Trophoblast cell (in vitro differentiated cells and primary cell): ENCODE measurements around the gene AOPEP.

Experiments
- DNase-seq, 2 donors: peaks; one replicate each; pipeline ENCODE4 v3.0.0-alpha.2; 2016
- H2AFZ ChIP-seq: 2 replicates; pipeline ENCODE4 v1.6.1; 2013; ENCODE audit warnings: low read length, moderate library complexity, mild to moderate bottlenecking; ENCODE audit not compliant: insufficient read depth, poor library complexity
- H2AK5ac ChIP-seq: 2 replicates; pipeline ENCODE4 v1.6.1; 2013; ENCODE audit warnings: mild to moderate bottlenecking, low read length
- H2BK120ac ChIP-seq: 2 replicates; pipeline ENCODE4 v1.6.1; 2013; ENCODE audit warnings: low read length, mild to moderate bottlenecking, moderate library complexity; ENCODE audit not compliant: insufficient read depth, poor library complexity
- H2BK12ac ChIP-seq: 2 replicates; pipeline ENCODE4 v1.6.1; 2013; ENCODE audit warnings: mild to moderate bottlenecking, low read length, moderate library complexity
- H2BK5ac ChIP-seq: 2 replicates; pipeline ENCODE4 v1.6.1; 2013; ENCODE audit warnings: low read length, low read depth, moderate library complexity, mild to moderate bottlenecking; ENCODE audit not compliant: poor library complexity
- H3K14ac ChIP-seq: 2 replicates; pipeline ENCODE4 v1.6.1; 2013; ENCODE audit warnings: mild to moderate bottlenecking, low read length
- H3K18ac ChIP-seq: 2 replicates; pipeline ENCODE4 v1.6.1; 2013; ENCODE audit warnings: mild to moderate bottlenecking, low read length
- H3K23ac ChIP-seq: 2 replicates; pipeline ENCODE4 v1.6.1; 2013; ENCODE audit warnings: low read length
- H3K27ac ChIP-seq: 2 replicates; pipeline ENCODE4 v1.5.1; 2013; ENCODE audit warnings: low read depth, mild to moderate bottlenecking, inconsistent platforms, low read length, moderate library complexity
- H3K27me3 ChIP-seq: 2 replicates; pipeline ENCODE4 v1.6.1; 2013; ENCODE audit warnings: inconsistent platforms, mild to moderate bottlenecking, low read length, moderate library complexity; ENCODE audit not compliant: insufficient read depth
- H3K36me3 ChIP-seq, 2 experiments: 1 replicate in 1 of 2; 2 replicates in 1 of 2; pipeline ENCODE4 v1.6.1; 2013; ENCODE audit warnings: low read length in 2 of 2, mild to moderate bottlenecking in 2 of 2, moderate library complexity in 1 of 2; ENCODE audit not compliant: insufficient read depth in 2 of 2, control insufficient read depth in 1 of 2
- H3K4ac ChIP-seq: 2 replicates; pipeline ENCODE4 v1.6.1; 2013; ENCODE audit warnings: low read depth, mild to moderate bottlenecking, low read length, moderate library complexity
- H3K4me1 ChIP-seq, 2 experiments: 1 replicate in 1 of 2; 2 replicates in 1 of 2; pipeline ENCODE4 v1.6.1; 2013; ENCODE audit warnings: low read length in 2 of 2, mild to moderate bottlenecking in 2 of 2, moderate library complexity in 1 of 2; ENCODE audit not compliant: insufficient read depth in 2 of 2, control insufficient read depth in 1 of 2
- H3K4me2 ChIP-seq: 2 replicates; pipeline ENCODE4 v1.6.1; 2013; ENCODE audit warnings: inconsistent platforms, mild to moderate bottlenecking, low read length, moderate library complexity
- H3K4me3 ChIP-seq: 2 replicates; pipeline ENCODE4 v1.5.1; 2013; ENCODE audit warnings: mild to moderate bottlenecking, low read depth, low read length, inconsistent platforms
- H3K79me1 ChIP-seq: one replicate; pipeline ENCODE4 v1.6.1; 2013; ENCODE audit warnings: low read length
- H3K79me2 ChIP-seq: 2 replicates; pipeline ENCODE4 v1.6.1; 2013; ENCODE audit warnings: low read length, mild to moderate bottlenecking; ENCODE audit not compliant: control insufficient read depth, insufficient read depth, poor library complexity
- H3K9ac ChIP-seq: 2 replicates; pipeline ENCODE4 v1.6.1; 2013; ENCODE audit warnings: mild to moderate bottlenecking, low read length
- H3K9me3 ChIP-seq: 2 replicates; pipeline ENCODE4 v1.6.1; 2013; ENCODE audit warnings: low read depth, mild to moderate bottlenecking, control low read depth, inconsistent platforms, low read length; ENCODE audit not compliant: insufficient read depth
- H4K12ac ChIP-seq: 2 replicates; pipeline ENCODE4 v1.6.1; 2013; ENCODE audit warnings: low read depth, mild to moderate bottlenecking, low read length, moderate library complexity
- H4K8ac ChIP-seq: 2 replicates; pipeline ENCODE4 v1.6.1; 2013; ENCODE audit warnings: low read depth, mild to moderate bottlenecking, low read length, moderate library complexity
- H4K91ac ChIP-seq: one replicate; pipeline ENCODE4 v1.6.1; 2013; ENCODE audit warnings: low read depth, mild to moderate bottlenecking, low read length, moderate library complexity
- WGBS: extraction: QIAGEN DNeasy Blood & Tissue Kit; methylation state at CpG from one replicate; pipeline ENCODE4 v1.1.7; 2013; ENCODE audit warnings: missing lambda C conversion rate; ENCODE audit not compliant: insufficient read length, insufficient coverage; ENCODE audit errors: extremely low coverage; 5-methylcytosine and 5-hydroxymethylcytosine counted together

AOPEP gene

DNA sequence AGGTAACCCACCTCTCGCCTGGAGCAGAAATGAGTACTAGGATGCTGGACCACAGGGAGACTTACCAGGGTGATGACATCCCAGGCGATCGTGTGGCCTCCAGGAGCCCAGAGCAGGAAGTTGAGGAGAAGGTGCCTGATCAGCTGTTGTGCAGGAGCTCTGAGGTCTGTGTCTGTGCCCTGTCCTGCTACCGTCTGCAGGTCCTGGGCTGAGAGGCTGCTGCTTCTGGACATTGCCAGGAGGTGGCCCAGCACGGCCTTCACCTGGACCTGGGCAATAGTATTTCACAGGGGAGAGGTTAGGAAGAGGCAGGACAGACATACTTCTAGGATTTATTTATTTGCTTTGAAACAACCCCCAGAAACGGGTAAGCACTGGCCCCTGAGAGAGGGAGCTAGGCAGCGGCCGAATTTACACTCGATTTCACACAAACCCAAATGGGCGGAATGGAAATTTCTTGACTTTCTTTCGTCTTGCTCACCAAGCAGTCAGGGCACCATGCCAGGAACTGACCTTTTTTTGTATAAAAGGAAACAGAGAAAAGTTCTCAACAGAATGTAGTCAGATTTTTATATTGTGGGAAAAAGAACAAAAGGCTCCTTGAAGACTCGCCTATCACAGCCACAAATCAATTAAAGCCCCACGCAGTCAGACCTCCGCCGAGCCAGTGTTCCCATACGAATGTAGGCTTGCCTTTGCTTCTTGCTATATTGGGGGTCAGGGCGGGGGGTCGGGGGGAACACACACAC lies 380.7 kb downstream of the AOPEP start:
- no CpG with 5 or more reads among the region's 18 CpGs for WGBS
- no peaks in the 10 kb centered on the region for H3K27me3 ChIP-seq

DNA sequence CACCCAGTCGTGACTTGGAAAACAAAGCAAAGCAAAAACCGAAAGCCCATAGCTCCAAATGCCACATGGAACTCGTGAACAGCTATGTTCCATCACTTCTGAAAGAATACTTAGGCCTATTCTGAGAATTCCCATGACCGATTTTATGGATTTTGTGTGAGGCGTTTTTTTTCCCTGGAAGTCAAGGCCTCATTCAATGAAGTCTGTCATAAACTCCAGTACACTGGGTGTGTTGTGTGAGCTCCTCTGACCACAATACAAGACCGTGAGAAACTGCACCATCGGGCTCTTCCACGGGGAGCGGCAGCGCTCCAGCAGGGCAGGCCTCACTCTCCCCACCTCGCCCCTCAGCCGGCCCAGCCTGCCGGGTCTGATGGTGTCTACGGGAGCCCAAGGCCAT lies 381.5 kb downstream of the AOPEP start:
- no peaks in the 10 kb centered on the region for H3K79me2 ChIP-seq
- peaks cover 2% of the 10 kb centered on the region for H3K9me3 ChIP-seq
- H3K4me3 ChIP-seq, result no peak overlapping the region
- no peaks in the 10 kb centered on the region for H3K79me1 ChIP-seq
- H3K27me3 ChIP-seq, result no peaks in the 10 kb centered on the region
- H3K4ac ChIP-seq, result no peak overlapping the region
- peaks cover 5 to 9% of the 10 kb centered on the region in 2 experiments for H3K4me1 ChIP-seq
- H2AFZ ChIP-seq, result no peak overlapping the region
- WGBS, result no CpG with 5 or more reads among the region's 14 CpGs
- H2AK5ac ChIP-seq, result no peak overlapping the region
- H3K36me3 ChIP-seq, result peaks cover 27 to 28% of the 10 kb centered on the region in 2 experiments
- no peak overlapping the region for H3K14ac ChIP-seq
- no peak overlapping the region for H3K23ac ChIP-seq
- H4K8ac ChIP-seq, result no peak overlapping the region
- no peak overlapping the region for H3K27ac ChIP-seq
- H2BK12ac ChIP-seq, result no peak overlapping the region
- H2BK5ac ChIP-seq, result no peak overlapping the region
- no peak overlapping the region for H3K4me2 ChIP-seq
- no peak overlapping the region for H3K9ac ChIP-seq
- H4K12ac ChIP-seq, result no peak overlapping the region
- H2BK120ac ChIP-seq, result no peak overlapping the region
- H4K91ac ChIP-seq, result no peak overlapping the region
- DNase-seq, result no peak
- H3K18ac ChIP-seq, result no peak overlapping the region

More for the DNA sequence above, 380.7 kb downstream of the AOPEP start:
- Histone ChIP-seq H3K36me3 (peaks cover 25 to 27% of the 10 kb centered on the region in 2 experiments), H2BK120ac (no peak overlapping the region), H2BK12ac (no peak overlapping the region), H4K91ac (no peak overlapping the region), H4K12ac (no peak overlapping the region), H2AK5ac (no peak overlapping the region), H3K23ac (no peak overlapping the region), H3K4ac (no peak overlapping the region), H4K8ac (no peak overlapping the region), H3K18ac (no peak overlapping the region), H3K79me2 (no peaks in the 10 kb centered on the region), H3K4me2 (no peak overlapping the region), H2AFZ (no peak overlapping the region), H2BK5ac (no peak overlapping the region), H3K4me1 (peaks cover 9 to 15% of the 10 kb centered on the region in 2 experiments), H3K9ac (no peak overlapping the region), H3K14ac (no peak overlapping the region), H3K79me1 (peaks cover 3% of the 10 kb centered on the region), H3K9me3 (peaks cover 2% of the 10 kb centered on the region), H3K4me3 (no peak overlapping the region), H3K27ac (no peak overlapping the region)
- no peak for DNase-seq

DNA sequence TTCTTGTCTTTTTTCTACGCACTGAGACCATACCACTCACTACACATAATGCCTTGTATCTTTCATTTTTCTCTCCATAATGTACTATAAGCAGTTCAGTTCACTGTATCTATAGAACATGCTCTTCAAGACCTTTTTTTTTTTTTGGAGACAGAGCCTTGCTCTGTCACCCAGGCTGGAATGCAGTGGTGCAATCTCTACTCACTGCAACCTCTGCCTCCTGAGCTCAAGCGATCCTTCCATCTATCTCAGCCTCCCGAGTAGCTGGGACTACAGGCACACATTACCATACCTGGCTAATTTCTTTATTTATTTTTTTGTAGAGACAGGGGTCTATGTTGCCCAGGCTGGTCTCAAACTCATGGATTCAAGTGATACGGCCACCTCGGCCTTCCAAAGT lies 382.3 kb downstream of the AOPEP start:
- no peak overlapping the region for H3K14ac ChIP-seq
- H3K9ac ChIP-seq, result no peak overlapping the region
- peaks cover 5 to 8% of the 10 kb centered on the region in 2 experiments for H3K4me1 ChIP-seq
- no peak for DNase-seq
- WGBS, result no CpG with 5 or more reads among the region's 5 CpGs
- no peaks in the 10 kb centered on the region for H3K79me2 ChIP-seq
- no peaks in the 10 kb centered on the region for H3K27me3 ChIP-seq
- H3K18ac ChIP-seq, result no peak overlapping the region
- H2AFZ ChIP-seq, result no peak overlapping the region
- no peaks in the 10 kb centered on the region for H3K79me1 ChIP-seq
- no peak overlapping the region for H2AK5ac ChIP-seq
- no peak overlapping the region for H2BK120ac ChIP-seq
- no peak overlapping the region for H4K12ac ChIP-seq
- H2BK12ac ChIP-seq, result no peak overlapping the region
- no peak overlapping the region for H3K23ac ChIP-seq
- H3K27ac ChIP-seq, result no peak overlapping the region
- H3K4me3 ChIP-seq, result no peak overlapping the region
- no peak overlapping the region for H2BK5ac ChIP-seq
- peaks cover 27% of the 10 kb centered on the region in 2 experiments for H3K36me3 ChIP-seq
- no peak overlapping the region for H3K4me2 ChIP-seq
- peaks cover 2% of the 10 kb centered on the region for H3K9me3 ChIP-seq
- no peak overlapping the region for H4K91ac ChIP-seq
- no peak overlapping the region for H4K8ac ChIP-seq
- H3K4ac ChIP-seq, result no peak overlapping the region

DNA sequence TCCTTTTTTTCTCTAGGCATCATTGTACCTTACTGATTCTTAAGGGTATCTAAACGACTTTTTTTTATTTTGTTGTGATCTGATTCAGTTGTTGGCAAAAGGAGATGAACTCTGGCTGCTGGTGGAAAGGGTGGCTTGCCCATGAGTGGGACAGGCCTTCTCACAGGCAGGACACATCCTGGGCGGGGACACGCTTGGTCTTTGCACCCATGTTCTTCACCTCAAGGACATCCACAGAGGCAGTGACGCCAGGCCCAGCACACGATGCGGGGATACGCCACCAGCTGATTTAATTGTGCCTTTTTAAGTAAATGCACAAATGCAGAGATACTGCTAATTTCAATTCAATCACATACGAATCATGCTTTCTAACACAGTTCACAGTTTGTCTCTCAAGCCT lies 383.0 kb downstream of the AOPEP start:
- H3K4me2 ChIP-seq, result no peak overlapping the region
- H2AFZ ChIP-seq, result no peak overlapping the region
- no peak overlapping the region for H2BK12ac ChIP-seq
- no CpG with 5 or more reads among the region's 8 CpGs for WGBS
- H3K79me2 ChIP-seq, result no peaks in the 10 kb centered on the region
- H4K12ac ChIP-seq, result no peak overlapping the region
- no peaks in the 10 kb centered on the region for H3K79me1 ChIP-seq
- no peak overlapping the region for H3K4ac ChIP-seq
- no peak overlapping the region for H2BK5ac ChIP-seq
- peaks cover 26 to 28% of the 10 kb centered on the region in 2 experiments for H3K36me3 ChIP-seq
- no peak overlapping the region for H2AK5ac ChIP-seq
- H3K14ac ChIP-seq, result no peak overlapping the region
- no peaks in the 10 kb centered on the region for H3K27me3 ChIP-seq
- no peak overlapping the region for H3K9ac ChIP-seq
- H3K18ac ChIP-seq, result no peak overlapping the region
- H3K23ac ChIP-seq, result no peak overlapping the region
- no peak overlapping the region for H4K91ac ChIP-seq
- no peak for DNase-seq
- peaks cover 4% of the 10 kb centered on the region for H3K9me3 ChIP-seq
- H3K27ac ChIP-seq, result no peak overlapping the region
- no peak overlapping the region for H4K8ac ChIP-seq
- H3K4me3 ChIP-seq, result no peak overlapping the region
- H2BK120ac ChIP-seq, result no peak overlapping the region
- peaks cover 5 to 8% of the 10 kb centered on the region in 2 experiments for H3K4me1 ChIP-seq
